ENCODE measurements around the gene TMEM156. TPM values are rescaled to one million over a fixed set of nuclear protein-coding genes. Genes with fewer than 3 reads are reported as not detected.

The TMEM156 gene
- total and polyA plus RNA-seq, 2 donors = 15.0 to 23.7 TPM

DNA sequence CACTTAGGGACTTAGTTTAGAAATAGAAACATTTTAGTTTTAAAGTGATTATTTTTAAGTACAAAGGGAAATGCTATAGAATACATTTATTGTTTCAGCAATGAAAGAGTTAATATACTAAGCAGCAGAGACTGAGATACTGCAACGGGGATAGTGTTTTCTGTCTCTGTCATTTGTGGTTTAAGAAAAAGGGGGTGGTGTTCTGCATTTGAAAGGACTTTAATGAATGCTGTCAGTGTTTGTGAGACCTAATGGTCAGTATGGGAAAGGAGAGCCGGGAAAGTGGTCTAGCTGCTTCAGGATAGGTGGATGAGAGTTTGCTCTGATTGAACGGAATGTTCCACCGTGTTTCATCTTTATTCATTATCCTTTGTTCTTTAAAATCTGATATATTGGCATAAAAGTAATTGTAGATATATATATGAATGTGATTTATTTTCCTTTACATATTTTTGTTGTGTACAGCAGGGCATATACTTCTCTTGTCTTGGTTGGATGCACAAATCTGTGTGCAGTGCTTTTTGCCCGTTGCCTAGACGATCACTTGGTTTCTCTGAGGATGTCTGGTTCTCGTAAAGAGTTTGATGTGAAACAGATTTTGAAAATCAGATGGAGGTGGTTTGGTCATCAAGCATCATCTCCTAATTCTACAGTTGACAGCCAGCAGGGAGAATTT lies 30.0 kb upstream of the TMEM156 start, which contains the start of gene KLHL5:
KLHL5 (plus strand) TSS at position 139 of the 676 bp plus-strand sequence; CDS start at position 560, 421 bp downstream.
- no peak within 1 kb of the TSS for H3K27ac ChIP-seq (ENCODE audit: low read depth in 1 of 2, low read length in 1 of 2)
- 83% methylated on average over 7 of the region's 7 CpGs for WGBS
- H3K27me3 ChIP-seq (ENCODE audit: control insufficient read depth in 2 of 2, insufficient read depth in 1 of 2, low read length in 1 of 2) = no peaks in the 10 kb centered on the region

DNA sequence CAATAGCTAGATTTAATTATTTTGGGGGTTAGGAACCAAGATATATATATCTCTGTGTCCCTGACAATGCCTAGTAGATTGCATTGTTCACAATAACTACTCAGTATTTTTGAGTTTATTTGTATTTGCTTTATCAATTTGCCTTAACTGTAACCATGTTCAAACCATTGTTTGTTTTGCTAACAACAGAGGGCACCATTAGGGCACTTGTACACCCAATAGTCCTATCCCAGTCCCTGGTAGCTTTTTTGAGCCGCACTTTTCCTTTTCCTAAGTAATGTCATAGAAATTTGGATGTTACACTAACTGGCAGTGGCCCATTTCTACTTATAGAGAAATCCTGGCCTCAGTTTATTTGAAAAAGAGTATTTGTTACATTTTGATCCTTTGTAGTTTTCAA lies 29.2 kb upstream of the TMEM156 start:
- Histone ChIP-seq H3K27me3 (ENCODE audit: control insufficient read depth in 2 of 2, insufficient read depth in 1 of 2, low read length in 1 of 2) (no peaks in the 10 kb centered on the region), H3K36me3 (ENCODE audit: control insufficient read depth in 2 of 2, insufficient read depth in 2 of 2, low read length in 1 of 2) (no peaks in the 10 kb centered on the region), H3K4me1 (ENCODE audit: control insufficient read depth in 2 of 2, insufficient read depth in 2 of 2, low read length in 2 of 2) (no peaks in the 10 kb centered on the region), H3K9me3 (ENCODE audit: control insufficient read depth in 2 of 2, insufficient read depth in 1 of 2, low read length in 1 of 2) (no peaks in the 10 kb centered on the region), H3K27ac (ENCODE audit: low read depth in 1 of 2, low read length in 1 of 2) (no peak overlapping the region), H3K4me3 (ENCODE audit: low read length in 2 of 2) (no peak overlapping the region)
- WGBS = 100% methylated on average over 1 of the region's 1 CpG
- DNase-seq (ENCODE audit: low read depth in 6 of 9, low spot score in 9 of 9) = no peak

More for the DNA sequence above, 30.0 kb upstream of the TMEM156 start, which contains the start of gene KLHL5:
- Histone ChIP-seq H3K4me3 (ENCODE audit: low read length in 2 of 2) (no peak within 1 kb of the TSS), H3K4me1 (ENCODE audit: control insufficient read depth in 2 of 2, insufficient read depth in 2 of 2, low read length in 2 of 2) (no peaks in the 10 kb centered on the region), H3K9me3 (ENCODE audit: control insufficient read depth in 2 of 2, insufficient read depth in 1 of 2, low read length in 1 of 2) (no peaks in the 10 kb centered on the region), H3K36me3 (ENCODE audit: control insufficient read depth in 2 of 2, insufficient read depth in 2 of 2, low read length in 1 of 2) (no peaks in the 10 kb centered on the region)
- no peak for DNase-seq (ENCODE audit: low read depth in 6 of 9, low spot score in 9 of 9)

DNA sequence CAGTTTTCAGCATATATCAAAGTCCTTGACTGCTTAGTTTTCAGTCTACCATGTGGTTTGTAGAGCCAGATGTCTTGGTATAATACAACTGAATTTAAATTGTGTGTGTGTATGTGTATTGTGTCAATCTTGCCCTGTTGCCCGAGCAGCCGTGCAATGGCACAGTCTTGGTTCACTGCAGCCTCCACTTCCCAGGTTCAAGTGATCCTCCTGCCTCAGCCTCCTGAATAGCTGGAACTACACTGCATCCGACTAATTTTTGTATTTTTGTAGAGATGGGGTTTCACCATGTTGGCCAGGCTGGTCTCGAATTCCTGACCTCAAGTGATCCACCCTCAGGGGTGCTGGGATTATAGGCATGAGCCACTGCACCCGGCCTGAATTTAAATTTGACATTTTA lies 23.8 kb upstream of the TMEM156 start:
- 97% methylated on average over 5 of the region's 5 CpGs for WGBS
- Histone ChIP-seq H3K4me1 (ENCODE audit: control insufficient read depth in 2 of 2, insufficient read depth in 2 of 2, low read length in 2 of 2) (no peaks in the 10 kb centered on the region), H3K36me3 (ENCODE audit: control insufficient read depth in 2 of 2, insufficient read depth in 2 of 2, low read length in 1 of 2) (no peaks in the 10 kb centered on the region)

DNA sequence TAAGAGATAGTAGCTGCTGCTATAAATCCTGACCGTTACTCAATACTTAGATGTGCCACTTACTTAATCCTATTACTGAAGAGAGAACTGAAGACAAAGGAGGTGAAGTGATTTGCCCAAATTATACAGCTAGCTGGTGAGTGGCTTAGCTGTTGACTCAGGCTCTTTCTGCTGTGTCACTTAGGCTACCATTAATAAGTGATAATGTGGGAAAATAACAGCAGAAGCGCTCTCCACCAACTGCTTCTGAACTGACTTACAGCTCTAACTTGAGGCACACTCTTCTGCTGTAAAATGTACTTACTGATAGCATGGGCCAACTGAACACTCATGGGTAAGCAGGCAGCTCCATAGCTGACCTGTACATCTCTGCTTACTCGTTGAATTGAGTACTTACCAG lies 22.3 kb upstream of the TMEM156 start:
- Histone ChIP-seq H3K36me3 (ENCODE audit: control insufficient read depth in 2 of 2, insufficient read depth in 2 of 2, low read length in 1 of 2) (no peaks in the 10 kb centered on the region), H3K4me1 (ENCODE audit: control insufficient read depth in 2 of 2, insufficient read depth in 2 of 2, low read length in 2 of 2) (no peaks in the 10 kb centered on the region), H3K27me3 (ENCODE audit: control insufficient read depth in 2 of 2, insufficient read depth in 1 of 2, low read length in 1 of 2) (no peaks in the 10 kb centered on the region), H3K4me3 (ENCODE audit: low read length in 2 of 2) (no peak overlapping the region), H3K27ac (ENCODE audit: low read depth in 1 of 2, low read length in 1 of 2) (no peak overlapping the region), H3K9me3 (ENCODE audit: control insufficient read depth in 2 of 2, insufficient read depth in 1 of 2, low read length in 1 of 2) (no peaks in the 10 kb centered on the region)
- DNase-seq (ENCODE audit: low read depth in 6 of 9, low spot score in 9 of 9) = no peak
- 97% methylated on average over 3 of the region's 3 CpGs for WGBS

More for the DNA sequence above, 23.8 kb upstream of the TMEM156 start:
- Histone ChIP-seq H3K9me3 (ENCODE audit: control insufficient read depth in 2 of 2, insufficient read depth in 1 of 2, low read length in 1 of 2) (no peaks in the 10 kb centered on the region), H3K27me3 (ENCODE audit: control insufficient read depth in 2 of 2, insufficient read depth in 1 of 2, low read length in 1 of 2) (no peaks in the 10 kb centered on the region), H3K27ac (ENCODE audit: low read depth in 1 of 2, low read length in 1 of 2) (no peak overlapping the region), H3K4me3 (ENCODE audit: low read length in 2 of 2) (no peak overlapping the region)
- no peak for DNase-seq (ENCODE audit: low read depth in 6 of 9, low spot score in 9 of 9)

DNA sequence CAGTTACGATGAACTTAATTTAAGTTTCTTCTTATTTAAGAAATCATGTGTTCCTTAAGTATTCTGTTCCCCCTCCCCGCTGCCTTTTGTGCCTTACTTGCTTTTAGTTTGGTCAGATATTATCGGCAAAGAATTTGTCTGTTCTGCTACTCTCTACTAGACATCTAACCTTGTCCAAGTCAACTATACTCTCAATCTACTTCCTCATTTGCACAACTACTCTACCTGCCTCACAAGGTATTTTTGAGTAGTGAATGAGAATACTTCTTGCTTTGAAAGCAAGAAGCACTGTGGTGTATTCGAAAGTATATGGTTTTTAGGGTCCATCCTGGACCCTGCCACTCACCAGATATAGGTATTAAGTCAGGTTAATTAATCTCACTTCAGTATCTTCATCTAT lies 21.8 kb upstream of the TMEM156 start:
- no peaks in the 10 kb centered on the region for H3K9me3 ChIP-seq (ENCODE audit: control insufficient read depth in 2 of 2, insufficient read depth in 1 of 2, low read length in 1 of 2)

DNA sequence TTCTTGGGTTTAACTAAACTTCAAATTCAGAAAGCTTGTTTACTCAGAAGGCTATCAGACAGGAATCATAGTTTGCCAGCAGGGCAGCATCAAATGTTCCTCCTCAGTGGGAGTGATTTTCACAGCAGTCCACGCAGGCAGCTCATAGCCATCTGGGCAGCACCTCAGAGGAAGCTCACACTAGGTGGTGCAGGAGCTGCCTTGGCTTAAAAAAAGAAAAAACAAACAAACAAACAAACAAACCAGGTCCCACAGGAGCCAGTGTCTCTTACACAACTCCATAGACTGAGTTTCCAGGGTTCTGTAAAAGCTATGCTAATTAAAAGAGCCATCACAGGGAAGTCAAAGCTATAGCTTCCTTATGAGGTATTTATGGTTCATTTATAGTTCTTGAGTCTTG lies 19.3 kb upstream of the TMEM156 start:
- 96% methylated on average over 1 of the region's 1 CpG for WGBS
- Histone ChIP-seq H3K4me3 (ENCODE audit: low read length in 2 of 2) (no peak overlapping the region), H3K27ac (ENCODE audit: low read depth in 1 of 2, low read length in 1 of 2) (no peak overlapping the region), H3K36me3 (ENCODE audit: control insufficient read depth in 2 of 2, insufficient read depth in 2 of 2, low read length in 1 of 2) (no peaks in the 10 kb centered on the region), H3K27me3 (ENCODE audit: control insufficient read depth in 2 of 2, insufficient read depth in 1 of 2, low read length in 1 of 2) (no peaks in the 10 kb centered on the region), H3K9me3 (ENCODE audit: control insufficient read depth in 2 of 2, insufficient read depth in 1 of 2, low read length in 1 of 2) (no peaks in the 10 kb centered on the region), H3K4me1 (ENCODE audit: control insufficient read depth in 2 of 2, insufficient read depth in 2 of 2, low read length in 2 of 2) (peaks cover 0 to under 1% of the 10 kb centered on the region in 2 donors)
- no peak for DNase-seq (ENCODE audit: low read depth in 6 of 9, low spot score in 9 of 9)

More for the DNA sequence above, 21.8 kb upstream of the TMEM156 start:
- no peaks in the 10 kb centered on the region for H3K4me1 ChIP-seq (ENCODE audit: control insufficient read depth in 2 of 2, insufficient read depth in 2 of 2, low read length in 2 of 2)
- no peak for DNase-seq (ENCODE audit: low read depth in 6 of 9, low spot score in 9 of 9)
- no peaks in the 10 kb centered on the region for H3K27me3 ChIP-seq (ENCODE audit: control insufficient read depth in 2 of 2, insufficient read depth in 1 of 2, low read length in 1 of 2)
- 94% methylated on average over 4 of the region's 4 CpGs for WGBS
- H3K4me3 ChIP-seq (ENCODE audit: low read length in 2 of 2) = no peak overlapping the region
- no peaks in the 10 kb centered on the region for H3K36me3 ChIP-seq (ENCODE audit: control insufficient read depth in 2 of 2, insufficient read depth in 2 of 2, low read length in 1 of 2)
- H3K27ac ChIP-seq (ENCODE audit: low read depth in 1 of 2, low read length in 1 of 2) = no peak overlapping the region

DNA sequence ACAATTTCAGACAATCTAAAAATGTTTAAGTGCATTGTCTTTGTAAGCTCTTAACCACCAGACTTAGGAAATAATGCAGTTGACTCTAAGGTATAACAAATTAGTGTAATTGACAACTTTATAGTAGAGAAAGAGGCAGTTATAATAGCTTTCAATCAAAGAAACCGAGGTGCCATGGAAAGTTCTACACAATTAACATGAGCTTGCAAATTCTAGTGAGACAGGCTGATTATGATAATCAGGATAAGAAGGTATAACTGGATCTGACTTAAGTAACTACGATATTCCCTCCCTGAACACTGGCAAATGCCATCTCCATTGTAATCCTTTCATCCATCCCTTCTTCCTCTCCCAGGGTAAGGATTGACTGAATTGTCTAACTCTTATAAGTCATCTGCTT lies 18.4 kb upstream of the TMEM156 start:
- Histone ChIP-seq H3K36me3 (ENCODE audit: control insufficient read depth in 2 of 2, insufficient read depth in 2 of 2, low read length in 1 of 2) (no peaks in the 10 kb centered on the region), H3K27ac (ENCODE audit: low read depth in 1 of 2, low read length in 1 of 2) (no peak overlapping the region), H3K4me1 (ENCODE audit: control insufficient read depth in 2 of 2, insufficient read depth in 2 of 2, low read length in 2 of 2) (peaks cover 0 to 4% of the 10 kb centered on the region in 2 donors)

DNA sequence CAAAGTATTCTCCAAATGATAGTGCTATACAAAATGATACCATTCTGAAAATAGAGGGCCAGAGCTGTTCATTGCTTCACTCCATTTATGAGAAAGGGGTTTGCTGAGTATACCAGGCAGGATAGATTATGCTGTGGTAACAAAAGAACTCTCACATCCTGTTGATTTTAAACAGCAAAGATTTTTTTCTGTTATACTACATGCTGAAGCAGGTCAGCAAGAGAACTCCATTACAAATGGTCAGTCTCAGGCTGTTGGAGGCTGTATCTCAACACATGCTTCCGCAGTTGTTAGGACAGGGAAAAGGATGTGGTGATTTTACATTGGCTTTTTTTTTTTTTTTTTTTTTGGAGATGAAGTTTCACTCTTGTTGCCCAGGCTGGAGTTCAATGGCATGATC lies 16.1 kb upstream of the TMEM156 start:
- no peaks in the 10 kb centered on the region for H3K36me3 ChIP-seq (ENCODE audit: control insufficient read depth in 2 of 2, insufficient read depth in 2 of 2, low read length in 1 of 2)
- H3K27me3 ChIP-seq (ENCODE audit: control insufficient read depth in 2 of 2, insufficient read depth in 1 of 2, low read length in 1 of 2) = peaks cover 0 to 4% of the 10 kb centered on the region in 2 donors
- H3K4me3 ChIP-seq (ENCODE audit: low read length in 2 of 2) = no peak overlapping the region
- H3K9me3 ChIP-seq (ENCODE audit: control insufficient read depth in 2 of 2, insufficient read depth in 1 of 2, low read length in 1 of 2) = no peaks in the 10 kb centered on the region
- peaks cover 4 to 18% of the 10 kb centered on the region in 2 donors for H3K4me1 ChIP-seq (ENCODE audit: control insufficient read depth in 2 of 2, insufficient read depth in 2 of 2, low read length in 2 of 2)
- H3K27ac ChIP-seq (ENCODE audit: low read depth in 1 of 2, low read length in 1 of 2) = no peak overlapping the region
- peak in 1 of 9 donors; percentile 31 for DNase-seq (ENCODE audit: low read depth in 6 of 9, low spot score in 9 of 9)
- WGBS = 49% methylated on average over 1 of the region's 1 CpG

More for the DNA sequence above, 18.4 kb upstream of the TMEM156 start:
- no peaks in the 10 kb centered on the region for H3K27me3 ChIP-seq (ENCODE audit: control insufficient read depth in 2 of 2, insufficient read depth in 1 of 2, low read length in 1 of 2)
- no peak for DNase-seq (ENCODE audit: low read depth in 6 of 9, low spot score in 9 of 9)
- H3K4me3 ChIP-seq (ENCODE audit: low read length in 2 of 2) = no peak overlapping the region
- WGBS = 98% methylated on average over 2 of the region's 2 CpGs
- no peaks in the 10 kb centered on the region for H3K9me3 ChIP-seq (ENCODE audit: control insufficient read depth in 2 of 2, insufficient read depth in 1 of 2, low read length in 1 of 2)

DNA sequence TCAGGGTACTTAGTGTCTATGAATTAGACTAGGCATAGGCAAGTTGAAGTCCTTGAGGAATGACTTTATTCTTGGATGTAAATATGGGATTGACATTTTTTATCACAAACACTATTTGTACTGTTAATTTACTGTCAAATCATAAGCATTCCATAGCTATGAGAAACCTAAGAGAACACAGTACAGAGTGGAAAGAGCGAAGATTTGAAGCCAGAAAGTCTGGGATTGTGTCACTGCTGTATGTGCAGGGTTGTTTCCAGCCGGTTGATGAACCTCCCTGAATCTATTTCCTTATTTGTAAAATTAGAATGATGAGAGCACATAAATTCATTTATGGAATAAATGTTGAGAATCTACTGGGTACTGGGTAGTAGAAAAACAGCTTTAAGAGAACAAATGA lies 15.5 kb upstream of the TMEM156 start:
- H3K4me1 ChIP-seq (ENCODE audit: control insufficient read depth in 2 of 2, insufficient read depth in 2 of 2, low read length in 2 of 2) = peaks cover 4 to 19% of the 10 kb centered on the region in 2 donors
- 95% methylated on average over 2 of the region's 2 CpGs for WGBS
- no peak overlapping the region for H3K4me3 ChIP-seq (ENCODE audit: low read length in 2 of 2)
- H3K9me3 ChIP-seq (ENCODE audit: control insufficient read depth in 2 of 2, insufficient read depth in 1 of 2, low read length in 1 of 2) = no peaks in the 10 kb centered on the region
- DNase-seq (ENCODE audit: low read depth in 6 of 9, low spot score in 9 of 9) = no peak
- H3K36me3 ChIP-seq (ENCODE audit: control insufficient read depth in 2 of 2, insufficient read depth in 2 of 2, low read length in 1 of 2) = no peaks in the 10 kb centered on the region
- H3K27ac ChIP-seq (ENCODE audit: low read depth in 1 of 2, low read length in 1 of 2) = no peak overlapping the region
- H3K27me3 ChIP-seq (ENCODE audit: control insufficient read depth in 2 of 2, insufficient read depth in 1 of 2, low read length in 1 of 2) = peaks cover 0 to 4% of the 10 kb centered on the region in 2 donors
